ENCODE data around the gene MYO16. TPM values are rescaled to one million over a fixed set of nuclear protein-coding genes. Genes with fewer than 3 reads are reported as not detected.

The MYO16 gene
- total RNA-seq, 4 donors from 2014 or later: 0.54 to 3.8 (median 1.5) TPM

- Histone ChIP-seq H3K27me3 (no peaks in the 10 kb centered on the region), H3K36me3 (no peaks in the 10 kb centered on the region), H3K27ac (peak overlapping the region; percentile 85 to 94 (median 90)), H3K9me3 (no peaks in the 10 kb centered on the region), H3K4me1 (peaks cover 0 to 41% (median 8%) of the 10 kb centered on the region in 3 donors), H3K4me3 (no peak overlapping the region)
- ATAC-seq: no peak
- WGBS, 2 donors (ENCODE audit: low coverage in 1 of 2): 63% methylated on average over 3 to 5 of the region's 5 CpGs
- TF ChIP-seq CTCF (IDR thresholded peaks at IDR 0.05) (no peak), POLR2A (IDR thresholded peaks at IDR 0.05) (no peak), POLR2AphosphoS5 (IDR thresholded peaks at IDR 0.05) (no peak), EP300 (IDR thresholded peaks at IDR 0.05) (no peak)
Observed at GRCh38 chr13:109157275-109157674, 527.9 kb downstream of the MYO16 start.

- no peak for TF ChIP-seq EP300 (IDR thresholded peaks at IDR 0.05)
- TF ChIP-seq CTCF (IDR thresholded peaks at IDR 0.05): no peak
- TF ChIP-seq POLR2A (IDR thresholded peaks at IDR 0.05): no peak
- no peak for TF ChIP-seq POLR2AphosphoS5 (IDR thresholded peaks at IDR 0.05)
- WGBS, 2 donors (ENCODE audit: low coverage in 1 of 2): 93% methylated on average over 3 of the region's 3 CpGs; no CpG with 5 or more reads in 1 of the 2 donors
- Histone ChIP-seq H3K27ac (peak overlapping the region in 2 of 4 donors; percentile 85 to 94), H3K36me3 (no peaks in the 10 kb centered on the region), H3K4me1 (peaks cover 0 to 41% (median 8%) of the 10 kb centered on the region in 3 donors), H3K4me3 (no peak overlapping the region), H3K9me3 (no peaks in the 10 kb centered on the region), H3K27me3 (no peaks in the 10 kb centered on the region)
- ATAC-seq: no peak
Observed at GRCh38 chr13:109158383-109158782, 529.0 kb downstream of the MYO16 start.

- 71 to 88% methylated on average over 4 to 13 of the region's 14 CpGs for WGBS, 2 donors (ENCODE audit: low coverage in 1 of 2)
- Histone ChIP-seq H3K36me3 (no peaks in the 10 kb centered on the region), H3K27ac (peak overlapping the region in 1 of 4 donors; percentile 94), H3K27me3 (no peaks in the 10 kb centered on the region), H3K4me3 (no peak overlapping the region), H3K4me1 (peaks cover 0 to 27% (median 5%) of the 10 kb centered on the region in 3 donors), H3K9me3 (no peaks in the 10 kb centered on the region)
- TF ChIP-seq POLR2AphosphoS5 (IDR thresholded peaks at IDR 0.05): no peak
- TF ChIP-seq POLR2A (IDR thresholded peaks at IDR 0.05): no peak
- no peak for ATAC-seq
Observed at GRCh38 chr13:109159650-109160309, 530.4 kb downstream of the MYO16 start.

- no peak for ATAC-seq
Observed at GRCh38 chr13:109160357-109160756, 530.9 kb downstream of the MYO16 start.

More at GRCh38 chr13:109160357-109160756, 530.9 kb downstream of the MYO16 start:
- Histone ChIP-seq H3K9me3 (no peaks in the 10 kb centered on the region), H3K4me3 (no peak overlapping the region), H3K4me1 (peaks cover 0 to 21% (median 5%) of the 10 kb centered on the region in 3 donors), H3K27me3 (no peaks in the 10 kb centered on the region), H3K36me3 (no peaks in the 10 kb centered on the region), H3K27ac (peak overlapping the region in 1 of 4 donors; percentile 94)
- no peak for TF ChIP-seq CTCF (IDR thresholded peaks at IDR 0.05)
- TF ChIP-seq POLR2A (IDR thresholded peaks at IDR 0.05): no peak
- TF ChIP-seq EP300 (IDR thresholded peaks at IDR 0.05): no peak
- no peak for TF ChIP-seq POLR2AphosphoS5 (IDR thresholded peaks at IDR 0.05)
- 86 to 91% methylated on average over 4 of the region's 4 CpGs for WGBS, 2 donors (ENCODE audit: low coverage in 1 of 2)

All from gastroesophageal sphincter (tissue), 4 donors.